Endothelial cell of umbilical vein (primary cell): ENCODE results near the gene RHOG. TPM values are rescaled to one million over a fixed set of nuclear protein-coding genes. Genes with fewer than 3 reads are reported as not detected.

Source experiments
- BruUV-seq: library from RNA; stranded (reverse); fragments of 400-500 nt; replicated peaks from 2 replicates; lab custom pipeline; 2021; lab: Mats Ljungman, UMichigan
- CTCF ChIA-PET: fragments of 300-600, 350-600 bp; sonication (Branson Sonifier 250); formaldehyde crosslinking; loops from one replicate; lab custom pipeline; 2021; ENCODE audit warnings: antibody characterized with exemption, inconsistent platforms; lab: Charles Lee
- POLR2A ChIA-PET: fragments of 300-600, 350-600 bp; sonication (Branson Sonifier 250); formaldehyde crosslinking; loops from one replicate; lab custom pipeline; 2021; ENCODE audit warnings: antibody characterized with exemption, inconsistent platforms; lab: Charles Lee
- DNase-seq: peaks from one replicate; pipeline ENCODE4 v3.0.0-alpha.2; 2011; ENCODE audit warnings: low read depth, low spot score
- FAIRE-seq: peaks from 2 replicates; lab custom pipeline; 2011; peaks lifted over from hg19 to GRCh38; lab: Jason Lieb, UNC
- H2AFZ ChIP-seq: 2 replicates; pipeline ENCODE4 v1.6.0; 2012; ENCODE audit warnings: low read depth, low read length, control low read depth, inconsistent platforms
- H3K27ac ChIP-seq: 2 replicates; pipeline ENCODE4 v1.5.1; 2011; ENCODE audit warnings: low read depth, mild to moderate bottlenecking, control low read depth, low read length, moderate library complexity; ENCODE audit not compliant: insufficient read depth
- H3K27me3 ChIP-seq, 2 experiments: 2 replicates each; pipeline versions ENCODE4 v1.6.0 to v1.6.1; 2011; ENCODE audit warnings: low read length in 2 of 2, mixed read lengths in 1 of 2; ENCODE audit not compliant: control insufficient read depth in 2 of 2, insufficient read depth in 2 of 2
- H3K36me3 ChIP-seq, 2 experiments: 2 replicates in 1 of 2; 3 replicates in 1 of 2; pipeline ENCODE4 v1.5.1; 2011; ENCODE audit warnings: low read length in 2 of 2, mild to moderate bottlenecking in 1 of 2, moderate library complexity in 1 of 2; ENCODE audit not compliant: control insufficient read depth in 2 of 2, insufficient read depth in 2 of 2; ENCODE audit errors: extremely low read depth in 1 of 2
- H3K4me1 ChIP-seq: 3 replicates; pipeline ENCODE4 v1.5.1; 2011; ENCODE audit warnings: mild to moderate bottlenecking, low read length; ENCODE audit not compliant: control insufficient read depth, insufficient read depth; ENCODE audit errors: extremely low read depth
- H3K4me2 ChIP-seq: 2 replicates; pipeline ENCODE4 v1.6.1; 2011; ENCODE audit warnings: low read length, control low read depth, mixed read lengths; ENCODE audit not compliant: insufficient read depth
- H3K4me3 ChIP-seq, 3 experiments: fragments of 200-600 bp in 1 of 3; sonication (generic), shearing (Covaris generic) in 1 of 3; replicated peaks in 1 of 3; 2 replicates each; pipeline ENCODE4 v1.5.1; 2011 to 2016; ENCODE audit warnings: control low read depth in 3 of 3, low read length in 3 of 3, mild to moderate bottlenecking in 2 of 3, inconsistent platforms in 1 of 3, low read depth in 1 of 3, moderate library complexity in 1 of 3; ENCODE audit not compliant: insufficient read depth in 1 of 3
- H3K79me2 ChIP-seq: 2 replicates; pipeline ENCODE4 v1.6.0; 2012; ENCODE audit warnings: low read length, inconsistent platforms; ENCODE audit not compliant: control insufficient read depth, insufficient read depth
- H3K9ac ChIP-seq: replicated peaks from 2 replicates; pipeline ENCODE3; 2011; ENCODE audit warnings: low read length, control low read depth; ENCODE audit not compliant: insufficient read depth; ENCODE audit errors: extremely low read depth
- H3K9me1 ChIP-seq: replicated peaks from 3 replicates; pipeline ENCODE4 v1.6.0; 2011; ENCODE audit warnings: mild to moderate bottlenecking, low read length; ENCODE audit not compliant: control insufficient read depth, insufficient read depth; ENCODE audit errors: extremely low read depth
- H3K9me3 ChIP-seq: replicated peaks from 2 replicates; pipeline ENCODE4 v1.5.1; 2012; ENCODE audit warnings: low read length, inconsistent platforms; ENCODE audit not compliant: control insufficient read depth, insufficient read depth
- H4K20me1 ChIP-seq: replicated peaks from 2 replicates; pipeline ENCODE3; 2011; ENCODE audit warnings: mild to moderate bottlenecking, low read length; ENCODE audit not compliant: control insufficient read depth, insufficient read depth; ENCODE audit errors: extremely low read depth
- CTCF ChIP-seq, 2 donors: IDR thresholded peaks; 1 replicate in 1 of 2; 2 replicates in 1 of 2; pipeline ENCODE4 v1.5.1; 2011; ENCODE audit warnings: low read length in 2 of 2, mild to moderate bottlenecking in 2 of 2, moderate library complexity in 2 of 2, control low read depth in 1 of 2, inconsistent platforms in 1 of 2, low read depth in 1 of 2; ENCODE audit not compliant: insufficient read depth in 1 of 2; ENCODE audit errors: extremely low read depth in 1 of 2
- EZH2 ChIP-seq: IDR thresholded peaks from 2 replicates; pipeline ENCODE4 v1.6.1; 2012; ENCODE audit warnings: borderline replicate concordance, low read depth, mild to moderate bottlenecking, moderate library complexity, low read length, inconsistent platforms; ENCODE audit not compliant: severe bottlenecking
- FOS ChIP-seq: IDR thresholded peaks from 2 replicates; pipeline ENCODE4 v1.6.1; 2011; ENCODE audit warnings: mild to moderate bottlenecking, low read length, moderate library complexity, borderline replicate concordance; ENCODE audit not compliant: insufficient read depth
- GATA2 ChIP-seq: IDR thresholded peaks from 2 replicates; pipeline ENCODE4 v1.7.0; 2011; ENCODE audit warnings: low read depth, mild to moderate bottlenecking, moderate library complexity, mixed read lengths, low read length; ENCODE audit not compliant: insufficient read length, insufficient read depth
- JUN ChIP-seq: IDR thresholded peaks from 2 replicates; pipeline ENCODE4 v1.6.1; 2011; ENCODE audit warnings: borderline replicate concordance, low read depth; ENCODE audit not compliant: insufficient read length, insufficient read depth
- MAX ChIP-seq: IDR thresholded peaks from 2 replicates; pipeline ENCODE4 v1.6.1; 2011; ENCODE audit not compliant: insufficient read depth, insufficient read length
- MYC ChIP-seq: IDR thresholded peaks from one replicate; pipeline ENCODE4 v1.6.1; 2011; ENCODE audit warnings: mild to moderate bottlenecking, low read depth, low read length
- POLR2A ChIP-seq: IDR thresholded peaks from 2 replicates; pipeline ENCODE4 v1.6.1; 2012; ENCODE audit warnings: low read depth, mild to moderate bottlenecking, control low read depth, low read length
- POLR2AphosphoS5 ChIP-seq: IDR thresholded peaks from 2 replicates; pipeline ENCODE4 v1.6.1; 2012; ENCODE audit warnings: low read depth, mild to moderate bottlenecking, control low read depth, low read length, moderate library complexity; ENCODE audit not compliant: insufficient read depth
- dilution Hi-C: fragments of 300-500 bp; cut with MboI; formaldehyde crosslinking; loops from one replicate; pipeline ENCODE4 v1.15.0; 2019; ENCODE audit warnings: low sequenced_read_pairs; ENCODE audit not compliant: extremely low pct_ligation_motif_present
- intact Hi-C: fragments of 100-400 bp; cut with micrococcal nuclease; formaldehyde crosslinking; loops from one replicate; pipeline ENCODE4 v1.10.0; 2022
- polyA plus RNA-seq, 4 experiments: library from polyadenylated mRNA; depleted of rRNA in 3 of 4; stranded (reverse) in 3 of 4; unstranded in 1 of 4; fragments of >200 nt; gene quantifications; 2 replicates each; pipeline versions ENCODE4 v1.2.1 to v1.2.3, GENCODE V29; 2011 to 2012; ENCODE audit warnings: missing spikeins in 1 of 4
- total RNA-seq: library from RNA; stranded (reverse); gene quantifications from 2 replicates; pipeline ENCODE4 v1.2.3, GENCODE V29; 2021

RHOG gene
- total and polyA plus RNA-seq, 2 donors (not counting 3 experiments of a cell fraction or from before 2014, with no cell fraction given) = 69.0 to 119 TPM

- FAIRE-seq = no peak
- dilution Hi-C loops = no loop called here
- no peak for DNase-seq
Measured at GRCh38 chr11:3843326-3843725, 2.6 kb upstream of the RHOG start.

More at GRCh38 chr11:3843326-3843725, 2.6 kb upstream of the RHOG start:
- ChIA-PET POLR2A (no interaction called here), CTCF (interaction anchor here (0.7 to 13.5 kb wide), 4 partner anchors 11 to 227 kb away, joined by 3 to 871 read pairs (median 18); partner anchors contain the start of gene STIM1)
- H3K9ac ChIP-seq = no peak overlapping the region
- H3K4me1 ChIP-seq = peaks cover 16% of the 10 kb centered on the region
- no peak overlapping the region for H3K27ac ChIP-seq
- H4K20me1 ChIP-seq = no peaks in the 10 kb centered on the region
- no TSS peak for BruUV-seq
- TF ChIP-seq POLR2AphosphoS5 (no peak), MAX (no peak), CTCF (IDR thresholded peaks at IDR 0.05; ENCODE audit: extremely low read depth in 1 of 2, insufficient read depth in 1 of 2, low read depth in 1 of 2, low read length in 2 of 2) (no peak), GATA2 (no peak), EZH2 (no peak), FOS (no peak), POLR2A (no peak), JUN (no peak), MYC (no peak)
- H3K9me3 ChIP-seq = no peaks in the 10 kb centered on the region
- no peak overlapping the region for H2AFZ ChIP-seq
- H3K4me2 ChIP-seq = no peak overlapping the region
- peaks cover 22% of the 10 kb centered on the region for H3K79me2 ChIP-seq
- H3K4me3 ChIP-seq = no peak overlapping the region
- intact Hi-C loops = no loop called here
- no peaks in the 10 kb centered on the region for H3K9me1 ChIP-seq
- H3K27me3 ChIP-seq = peaks cover 0 to 2% of the 10 kb centered on the region in 2 experiments
- no peaks in the 10 kb centered on the region for H3K36me3 ChIP-seq
